Stimulated activated CD4-positive, alpha-beta T cell treated with anti-CD3 and anti-CD28 coated beads, Interleukin-15, amount 100 ng/mL, for 48 hours (primary cell): ENCODE measurements around the gene LYPD5.
A peak's percentile ranks its signal among the peaks of the same experiment; 100 is the strongest.
"Not testable (repeated sequence)": the region's sequence is repeated elsewhere in the genome, so short reads cannot be mapped to it uniquely, and the experiment has no call there.

Experiments
- DNase-seq, 2 donors: peaks; one replicate each; pipeline ENCODE4 v3.0.0-alpha.2; 2020; ENCODE audit warnings: low read depth in 2 of 2

The LYPD5 gene

DNA sequence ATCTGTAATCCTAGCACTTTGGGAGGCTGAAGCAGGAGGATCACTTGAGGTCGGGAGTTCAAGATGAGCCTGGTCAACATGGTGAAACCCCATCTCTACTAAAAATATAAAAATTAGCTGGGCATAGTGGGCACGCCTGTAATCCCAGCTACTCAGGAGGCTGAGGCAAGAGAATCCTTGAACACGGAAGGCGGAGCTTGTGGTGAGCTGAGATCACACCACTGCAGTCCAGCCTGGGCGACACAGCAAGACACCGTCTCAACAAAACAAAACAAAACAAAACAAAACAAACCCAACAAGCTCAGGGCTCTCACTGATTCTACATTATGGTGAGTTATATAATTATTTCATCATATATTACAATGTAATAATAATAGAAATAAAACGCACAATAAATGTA, 4.2 kb upstream of the LYPD5 start:
- not testable (repeated sequence) for DNase-seq

DNA sequence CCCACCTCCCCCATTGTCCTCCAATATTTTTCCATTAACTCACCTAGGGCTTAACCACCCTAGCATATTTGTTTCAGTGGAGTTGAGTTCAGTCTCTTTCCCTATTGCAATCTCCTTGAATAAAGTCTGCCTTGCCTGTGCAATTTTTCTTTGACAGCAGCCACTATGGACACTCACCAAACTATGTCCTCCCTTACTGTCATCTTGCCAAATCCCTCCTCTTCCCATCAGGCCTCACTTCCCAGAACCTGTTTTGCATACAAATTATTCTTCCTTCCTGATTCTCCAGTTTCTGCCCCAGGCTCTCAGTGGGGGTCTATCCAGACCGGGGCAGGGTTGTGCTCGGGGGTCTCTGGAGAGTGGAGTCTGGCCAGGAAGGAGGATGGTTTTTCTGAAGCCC, 2.2 kb upstream of the LYPD5 start:
- DNase-seq, result no peak

DNA sequence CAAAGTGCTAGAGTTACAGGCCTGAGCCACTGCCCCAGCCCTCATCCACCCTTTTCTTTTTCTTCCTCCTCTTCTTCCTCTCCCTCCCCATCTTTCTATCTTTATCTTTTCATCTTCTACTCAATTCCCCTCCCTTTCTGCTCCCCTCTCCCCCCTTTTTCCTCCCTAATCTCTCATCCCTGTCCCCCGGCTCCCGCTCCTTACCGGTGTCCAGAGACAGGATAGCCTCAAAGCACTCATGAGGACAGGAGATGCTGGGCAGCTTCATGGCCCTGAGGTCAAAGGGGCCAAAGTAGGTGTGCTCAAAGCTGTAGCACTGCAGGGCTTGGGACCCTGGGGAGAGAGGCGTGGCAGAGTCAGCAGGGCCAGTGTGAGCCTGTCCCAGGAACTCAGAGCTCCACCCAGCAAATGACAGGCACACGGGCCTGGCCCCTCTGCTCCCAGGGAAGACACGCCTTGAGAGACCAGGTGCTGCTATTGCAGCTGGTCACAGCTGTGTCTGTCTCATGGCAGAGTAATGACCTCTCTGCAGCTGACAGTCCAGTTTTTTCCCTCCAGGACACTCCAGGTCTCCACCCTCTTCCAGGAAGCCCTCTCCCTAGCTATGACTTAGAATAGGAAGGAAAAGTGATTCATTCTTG, 2.6 kb downstream of the LYPD5 start:
- no peak for DNase-seq

DNA sequence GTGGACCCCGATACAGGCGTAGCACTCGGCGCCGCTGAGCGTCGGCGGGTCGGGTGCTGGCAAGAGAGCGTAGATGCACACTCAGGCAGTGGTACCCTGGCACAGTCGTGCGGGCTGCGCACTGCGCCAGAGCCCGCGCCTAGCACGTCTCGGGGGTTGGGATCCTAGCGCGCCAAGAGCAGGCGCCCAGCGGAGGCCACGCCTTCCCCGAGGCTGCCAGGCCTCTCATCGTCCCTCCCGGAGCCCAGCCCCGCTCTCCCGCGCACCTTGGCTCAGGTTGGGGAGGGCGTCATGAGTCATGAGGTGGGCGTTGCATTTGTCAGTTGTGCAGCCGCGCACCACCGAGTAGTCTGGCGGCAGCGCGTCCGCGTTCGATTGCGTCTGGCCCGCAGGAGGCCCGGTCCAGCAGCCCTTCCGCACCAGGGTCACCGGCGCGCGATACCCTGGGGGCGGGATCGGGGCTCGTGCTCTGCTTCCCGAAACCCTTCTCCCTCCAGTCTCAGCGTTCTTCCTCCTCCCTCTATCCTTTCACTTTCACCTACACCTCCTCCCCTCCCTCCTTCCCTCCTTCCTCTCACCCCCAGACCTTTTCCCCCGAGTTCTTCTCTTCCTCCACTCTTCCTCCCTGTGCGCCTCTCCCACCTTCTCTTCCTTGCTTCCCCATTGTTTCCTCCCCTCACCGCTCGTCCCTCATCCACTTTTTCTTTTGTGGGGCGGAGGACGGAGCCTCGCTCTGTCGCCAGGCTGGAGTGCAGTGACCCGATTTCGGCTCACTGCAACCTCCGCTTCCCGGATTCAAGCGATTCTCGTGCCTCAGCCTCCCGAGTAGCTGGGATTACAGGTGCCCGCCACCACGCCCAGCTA, 3.5 kb downstream of the LYPD5 start:
- DNase-seq, result peak in 1 of 2 donors; percentile 74

DNA sequence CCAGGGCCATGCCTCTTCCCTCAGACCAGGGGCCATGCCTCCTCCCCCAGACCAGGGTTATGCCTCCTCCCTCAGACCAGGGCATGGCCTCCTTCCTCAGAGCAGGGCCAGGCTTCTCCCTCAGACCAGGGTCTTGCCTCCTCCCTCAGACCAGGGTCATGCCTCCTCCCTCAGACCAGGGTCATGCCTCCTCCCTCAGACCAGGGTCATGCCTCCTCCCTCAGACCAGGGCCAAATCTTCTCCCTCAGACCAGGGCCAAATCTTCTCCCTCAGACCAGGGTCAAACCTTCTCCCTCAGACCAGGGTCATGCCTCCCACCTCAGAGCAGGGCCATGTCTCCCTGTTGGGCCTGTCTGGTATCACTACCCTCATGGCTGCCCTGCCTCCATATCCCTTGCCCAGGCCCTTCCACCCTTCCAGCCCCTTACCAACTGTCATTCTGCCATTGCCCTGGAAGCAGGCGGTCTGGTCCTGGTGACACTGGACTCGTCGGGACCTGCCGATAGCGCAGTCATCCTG, 4.2 kb downstream of the LYPD5 start:
- no peak for DNase-seq

DNA sequence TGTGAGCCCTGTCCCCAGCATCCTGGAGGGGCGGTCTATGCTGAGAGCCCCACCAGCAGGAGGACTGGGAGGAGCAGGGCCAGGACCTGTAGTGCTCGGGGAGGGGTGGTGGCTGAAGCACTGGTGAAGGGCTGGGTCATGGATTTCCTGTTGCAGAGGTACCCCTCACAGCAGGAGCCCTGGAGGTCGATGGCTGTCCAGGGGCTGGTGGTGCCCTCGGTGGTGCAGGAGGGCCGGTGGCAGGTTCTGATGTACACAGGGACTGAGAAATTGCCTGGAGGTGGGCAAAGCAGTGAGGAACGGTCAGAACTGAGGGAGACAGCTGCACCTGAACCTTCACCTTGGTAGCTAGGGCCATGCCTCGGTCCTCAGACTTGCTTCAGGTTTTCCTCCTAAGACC, 4.7 kb downstream of the LYPD5 start:
- DNase-seq, result no peak

DNA sequence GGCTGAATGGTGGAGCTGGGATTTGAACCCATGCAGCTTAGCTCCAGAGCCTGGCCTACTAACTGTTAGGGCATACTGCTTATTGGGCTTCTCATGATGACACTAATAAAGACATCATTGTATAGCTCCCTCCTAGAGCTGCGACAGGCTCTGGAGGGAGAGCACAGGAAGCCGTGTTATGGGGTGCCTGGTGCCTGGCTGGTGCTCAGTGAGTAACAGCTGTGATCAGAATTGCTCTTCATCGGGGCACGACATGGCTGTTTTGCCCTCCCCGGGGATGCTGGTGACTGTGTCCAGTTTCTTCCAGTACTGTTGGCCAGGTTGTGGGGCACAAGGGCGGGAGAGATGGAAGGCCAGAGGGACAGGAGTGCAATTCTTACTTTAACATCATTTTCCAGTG, 5.1 kb downstream of the LYPD5 start:
- DNase-seq, result no peak

DNA sequence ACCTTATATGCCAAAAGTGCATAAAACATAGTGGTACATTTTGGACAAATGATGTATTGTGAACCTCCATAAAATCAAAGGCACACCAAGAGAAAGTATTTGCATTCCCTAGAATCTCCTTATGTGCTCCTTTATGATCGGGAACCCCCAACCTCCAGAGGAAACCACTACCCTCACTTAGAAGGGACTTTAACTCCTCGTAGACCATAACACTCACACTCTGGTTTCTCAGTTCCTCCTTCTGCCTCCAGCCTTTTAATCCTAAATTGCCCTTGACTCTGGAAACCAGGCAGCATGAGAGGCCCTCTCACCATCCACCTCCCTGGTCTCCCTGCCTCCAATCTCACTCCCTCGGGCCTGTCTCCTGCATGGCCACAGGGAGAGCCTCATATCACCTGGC, 11.7 kb downstream of the LYPD5 start:
- DNase-seq, result no peak

DNA sequence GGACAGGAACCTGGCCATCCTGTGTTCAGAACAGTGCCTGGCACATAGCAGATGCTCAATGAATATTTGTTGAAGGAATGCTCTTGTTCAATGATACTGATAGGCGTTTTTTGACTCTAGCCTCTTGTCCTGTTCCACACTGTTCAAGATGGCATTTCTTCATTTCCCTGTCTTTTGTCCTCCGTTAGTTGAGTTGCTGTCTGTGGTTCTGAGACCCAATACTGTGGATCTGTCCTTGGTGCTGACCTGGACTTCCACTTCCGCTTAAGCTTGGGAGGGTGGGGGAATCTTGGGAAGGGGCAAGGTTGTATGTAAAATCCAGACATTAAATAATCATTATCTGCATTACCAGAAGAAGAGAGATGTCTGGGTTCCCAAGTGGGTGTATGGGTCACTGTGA, 13.2 kb downstream of the LYPD5 start:
- DNase-seq, result no peak

DNA sequence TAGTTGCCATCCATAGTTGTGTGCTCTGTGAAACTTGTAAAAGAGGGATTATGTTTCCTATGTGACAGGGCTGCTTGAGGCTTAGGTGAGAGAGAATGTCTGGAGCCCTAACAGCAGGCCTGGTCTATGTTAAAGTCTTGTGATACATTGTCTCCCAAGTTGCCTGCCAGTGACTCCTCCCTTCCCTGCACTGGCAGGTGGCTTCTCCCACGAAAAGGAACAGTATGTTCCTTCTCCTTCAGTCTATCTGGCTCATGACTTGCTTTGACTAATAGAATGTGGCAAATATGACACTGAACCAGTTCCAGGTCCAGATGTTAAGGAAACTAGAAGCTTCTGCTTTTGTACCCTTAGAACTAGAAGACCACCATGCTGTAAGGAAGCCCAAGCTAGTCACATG, 15.6 kb downstream of the LYPD5 start:
- no peak for DNase-seq

DNA sequence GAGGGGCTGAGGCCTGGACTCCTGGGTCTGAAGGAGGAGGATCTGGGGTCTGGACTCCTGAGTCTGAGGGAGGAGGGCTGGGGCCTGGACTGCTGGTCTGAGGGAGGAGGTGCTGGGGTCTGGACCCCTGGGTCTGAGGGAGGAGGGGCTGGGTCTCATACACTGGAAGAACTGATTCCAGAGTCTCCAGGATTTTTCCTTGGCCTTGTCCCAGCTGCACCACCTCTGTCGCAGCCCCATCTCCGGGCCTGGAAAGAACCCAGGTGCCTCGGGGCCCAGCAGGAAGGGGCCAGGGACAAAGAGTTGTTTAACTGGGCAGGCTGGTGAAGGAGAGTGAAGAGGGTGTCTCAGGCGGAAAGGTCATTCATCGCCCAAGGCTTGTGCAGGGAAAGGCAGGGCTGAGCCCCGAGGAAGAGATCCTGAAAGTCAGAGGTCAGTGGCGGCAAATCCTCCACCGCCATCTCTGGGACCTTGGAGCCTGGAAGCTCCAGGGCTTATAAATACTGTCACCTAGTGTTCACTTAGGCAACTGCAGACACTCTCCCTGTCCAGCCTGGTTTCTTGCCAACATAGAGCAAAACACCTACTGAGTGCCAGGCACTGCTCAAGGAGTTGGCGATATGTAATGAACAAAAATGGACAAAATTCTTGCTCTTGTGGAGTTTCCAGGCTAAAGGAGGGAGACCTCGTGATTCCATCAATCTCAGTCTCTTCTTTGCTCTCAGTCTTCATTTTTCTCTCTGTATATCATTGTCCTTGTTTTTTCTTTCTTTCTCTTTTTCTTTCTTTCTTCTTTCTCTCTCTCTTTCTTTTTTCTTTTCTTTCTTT, 17.1 kb downstream of the LYPD5 start:
- DNase-seq, result no peak

DNA sequence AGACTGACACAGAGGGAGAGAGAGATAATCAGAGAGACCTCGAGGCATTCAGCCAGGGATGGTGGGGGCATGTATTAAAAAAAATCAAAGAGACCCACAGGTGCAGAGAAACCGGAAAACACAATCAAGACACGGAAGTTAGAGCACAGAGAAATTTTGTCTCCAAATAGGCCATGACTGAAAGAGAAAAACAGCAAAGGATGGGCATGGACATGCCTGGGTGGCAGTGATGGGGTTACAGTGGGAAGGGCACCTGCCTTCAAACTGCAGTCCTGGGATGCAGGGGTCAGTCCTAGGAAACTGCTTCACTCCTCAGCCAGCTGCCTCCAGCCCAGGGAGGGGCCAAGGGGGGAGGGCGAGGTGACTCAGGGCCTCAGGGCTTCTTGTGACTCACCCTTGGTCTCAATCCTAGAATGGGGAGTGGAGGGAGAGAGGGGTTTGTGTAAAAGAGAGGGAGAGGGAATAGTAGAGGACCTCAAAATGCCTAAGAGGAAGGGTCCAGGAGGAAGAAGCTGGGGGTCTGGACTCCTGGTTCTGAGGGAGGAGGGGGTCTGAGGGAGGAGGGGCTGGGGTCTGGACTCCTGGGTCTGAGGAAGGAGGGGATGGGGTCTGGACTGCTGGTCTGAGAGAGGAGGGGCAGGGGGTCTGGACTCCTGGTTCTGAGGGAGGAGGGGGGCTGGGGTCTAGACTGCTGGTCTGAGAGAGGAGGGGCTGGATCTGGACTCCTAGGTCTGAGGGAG, 17.8 kb downstream of the LYPD5 start:
- DNase-seq, result peak in 1 of 2 donors; percentile 69

DNA sequence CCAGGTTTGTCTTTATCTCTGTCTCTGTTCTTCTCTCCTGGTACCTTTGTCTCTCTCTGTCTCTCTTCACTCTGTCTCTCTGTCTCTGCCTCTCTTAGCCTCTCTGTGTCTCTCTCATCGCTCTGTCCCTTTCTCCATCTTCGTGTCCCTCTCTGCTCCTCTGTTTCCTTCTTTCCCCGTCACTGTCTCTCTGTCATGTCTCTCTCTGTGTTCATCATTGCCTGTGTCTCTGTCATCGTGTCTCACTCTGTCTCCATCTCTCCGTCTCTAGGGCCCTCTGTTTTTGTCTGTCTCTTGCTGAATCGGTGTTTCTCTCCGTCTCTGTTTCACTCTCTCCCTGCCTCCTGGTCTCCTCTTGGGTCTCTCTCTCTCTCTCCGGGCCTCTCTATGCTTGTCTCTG, 18.6 kb downstream of the LYPD5 start:
- no peak for DNase-seq

DNA sequence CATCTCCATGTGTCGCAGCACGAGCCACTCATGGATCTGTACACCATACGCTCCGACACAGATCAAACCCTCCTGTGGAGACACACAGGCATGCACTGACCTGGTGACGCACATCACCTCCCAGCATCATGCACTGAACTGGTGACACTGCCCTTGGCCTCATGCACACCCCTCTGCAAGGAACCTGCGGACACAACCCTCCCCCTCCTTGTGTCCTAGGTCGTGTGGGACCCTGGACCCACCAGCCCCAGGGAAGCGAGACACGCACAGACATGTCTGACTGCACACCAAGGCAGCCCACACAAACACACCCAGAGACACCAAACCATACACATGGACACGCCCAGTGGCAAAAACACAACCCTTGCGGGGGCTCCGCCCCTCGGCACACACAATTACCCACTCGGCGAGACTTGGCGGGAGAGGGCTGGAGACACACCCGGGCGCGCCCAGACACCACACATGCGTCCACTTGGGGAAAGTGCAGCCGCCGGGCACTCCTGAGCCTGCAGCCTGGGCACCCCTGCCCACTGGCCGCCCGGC, 19.5 kb downstream of the LYPD5 start:
- DNase-seq, result no peak

DNA sequence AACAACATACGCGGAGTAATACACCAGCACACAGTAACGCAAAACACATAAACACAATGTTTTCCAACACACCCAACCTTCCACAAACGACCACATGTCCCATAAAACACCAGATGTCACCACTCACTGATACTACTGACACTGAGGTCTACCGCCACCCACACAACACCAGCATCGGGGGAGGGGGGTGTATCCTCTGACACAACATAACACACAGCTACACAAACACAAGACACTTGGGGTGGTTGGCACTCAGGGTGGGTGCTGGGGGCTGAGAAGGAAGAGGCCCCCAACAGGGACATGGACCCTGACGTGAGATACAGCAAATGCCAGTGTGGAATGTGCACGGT, 20.0 kb downstream of the LYPD5 start:
- no peak for DNase-seq

DNA sequence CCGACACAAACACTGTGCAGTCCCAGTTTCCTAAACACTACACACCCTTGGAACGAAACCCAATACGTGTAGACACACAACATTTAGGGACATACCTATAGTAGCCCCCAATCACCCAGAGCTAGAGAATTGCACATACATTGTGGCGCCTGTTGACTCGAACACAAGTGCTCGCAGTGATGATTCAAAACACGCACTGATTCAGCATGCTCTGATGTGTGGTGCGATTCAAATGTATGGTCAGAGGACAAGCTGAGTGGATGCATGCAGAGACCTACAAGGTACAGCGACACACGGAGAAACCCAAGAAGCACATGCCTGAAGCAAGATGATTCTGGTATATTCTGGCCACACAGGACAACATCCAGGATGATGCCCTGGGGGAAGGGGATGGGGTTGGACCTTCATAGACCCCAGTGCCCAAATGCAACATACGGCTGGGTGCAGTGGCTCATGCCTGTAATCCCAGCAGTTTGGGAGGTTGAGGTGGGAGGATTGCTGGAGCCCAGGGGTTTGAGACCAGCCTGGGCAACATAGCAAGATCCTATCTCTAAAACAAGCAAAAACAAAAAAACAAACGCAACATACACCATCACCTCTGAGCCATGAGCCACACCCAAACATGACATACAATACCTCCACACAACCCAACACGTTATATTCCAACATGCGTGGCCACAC, 20.5 kb downstream of the LYPD5 start:
- DNase-seq, result peak in 1 of 2 donors; percentile 44

DNA sequence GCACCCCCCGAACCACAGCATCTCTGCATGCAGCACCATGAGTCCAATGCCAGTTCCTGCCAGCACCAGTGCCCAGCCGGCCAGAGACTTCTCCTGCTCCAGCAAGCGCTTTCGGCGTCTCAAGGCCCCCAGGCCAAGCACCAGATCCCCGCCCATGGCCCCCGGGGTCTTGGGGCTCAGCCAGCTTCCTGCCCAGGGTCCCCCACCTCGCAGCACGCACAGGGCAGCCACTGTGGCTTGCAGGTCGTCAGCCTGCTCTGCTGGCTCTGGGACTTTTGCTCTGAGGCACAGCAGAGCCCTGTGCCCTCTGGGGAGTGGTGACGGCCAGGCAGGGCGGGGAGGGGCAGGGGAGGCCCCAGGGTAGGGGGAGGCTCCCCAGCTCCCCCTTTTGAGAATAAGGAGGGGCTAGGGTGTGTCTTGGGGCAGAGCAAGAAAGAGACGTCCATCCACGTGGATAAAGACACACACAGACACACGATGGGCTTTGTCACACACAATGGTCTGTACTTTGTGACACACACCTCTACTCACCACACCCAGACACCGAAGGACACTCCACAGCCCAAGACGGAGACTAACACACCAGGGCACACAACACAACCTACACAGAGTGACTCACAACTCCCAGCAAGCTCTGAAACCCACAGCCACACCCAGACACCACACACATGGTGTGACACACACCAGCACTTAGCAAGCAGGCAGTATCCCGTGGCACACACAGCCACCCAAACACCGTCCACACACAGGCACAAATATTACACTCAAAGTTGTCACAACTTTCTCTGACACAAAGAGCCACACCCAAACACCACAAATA, 21.3 kb downstream of the LYPD5 start, which contains the start of gene KCNN4:
TSS of gene KCNN4 (minus strand) at position 268 of the 820 bp plus-strand sequence. CDS start at position 156, 112 bp downstream.
- DNase-seq, result peak; percentile 70 to 75

DNA sequence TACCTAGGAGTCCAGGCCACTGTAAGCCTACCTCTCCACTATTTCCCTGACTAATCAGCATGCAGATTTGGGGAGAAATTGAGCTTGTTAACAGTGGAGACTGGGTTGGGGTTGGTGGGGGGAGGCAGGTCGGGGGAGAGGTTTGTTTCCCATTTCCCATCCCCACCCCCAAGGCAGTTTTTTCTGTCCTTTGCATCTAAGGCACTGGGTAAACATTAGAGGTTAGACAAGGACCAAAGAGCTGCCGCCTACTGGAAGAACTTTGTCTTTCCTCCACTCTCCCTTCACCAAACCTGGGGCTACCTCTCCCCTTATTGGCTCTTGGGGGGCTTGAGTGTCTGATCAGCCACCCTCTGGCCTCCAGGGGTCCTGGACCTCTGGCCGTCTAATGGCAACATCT, 22.4 kb downstream of the LYPD5 start:
- DNase-seq, result no peak

DNA sequence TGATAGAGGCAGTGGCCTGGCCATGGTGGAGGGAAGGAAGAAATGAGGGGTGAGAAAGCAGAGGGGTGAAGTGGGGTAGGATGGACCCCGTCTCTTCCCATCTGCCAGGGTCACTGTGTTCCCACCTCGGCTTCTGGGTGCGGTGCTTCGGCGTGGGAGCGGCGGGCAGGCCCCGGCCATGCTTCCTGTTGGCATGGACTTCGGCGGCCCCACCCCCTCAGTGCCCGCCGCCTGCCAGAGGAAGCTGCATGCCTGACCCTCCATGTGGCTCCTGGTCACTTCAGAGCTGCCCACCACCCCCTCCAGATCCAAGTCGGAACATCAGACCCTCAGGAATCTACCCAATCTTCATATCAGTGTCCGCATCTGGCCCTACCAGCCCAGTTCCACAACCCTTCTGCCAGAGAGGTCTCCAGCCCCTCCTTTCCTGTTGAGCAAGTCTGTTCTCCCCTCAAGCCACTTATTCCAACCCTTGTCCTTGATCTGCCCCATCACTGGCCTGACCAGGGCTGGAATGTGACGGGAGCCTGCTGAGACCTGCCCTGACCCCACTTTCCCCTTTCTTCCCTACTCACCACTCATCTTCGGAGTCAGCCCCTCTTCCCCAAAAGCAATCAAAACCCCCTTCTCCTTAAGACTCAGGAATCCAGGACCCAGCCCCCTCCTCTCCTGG, 23.0 kb downstream of the LYPD5 start:
- DNase-seq, result no peak
